Panc1 (cell line): ENCODE results near the gene NRP1.

Experiments used
- CTCF ChIP-seq: fragments of 450-650 bp; IDR thresholded peaks from 2 replicates; pipeline ENCODE4 v1.5.1; 2017; ENCODE audit warnings: mild to moderate bottlenecking
- POLR2AphosphoS5 ChIP-seq: IDR thresholded peaks from 2 replicates; pipeline ENCODE4 v1.6.1; 2012; ENCODE audit warnings: mild to moderate bottlenecking, low read depth, low read length, moderate library complexity
- TCF7L2 ChIP-seq: IDR thresholded peaks from 2 replicates; pipeline ENCODE4 v1.6.1; 2011; ENCODE audit warnings: mild to moderate bottlenecking, low read depth, low read length, inconsistent platforms

- TF ChIP-seq CTCF (no peak), TCF7L2 (no peak), POLR2AphosphoS5 (no peak)
These were observed 99.1 kb downstream of the NRP1 start for GRCh38 chr10:33235251-33235884.
